DMS53 treated with DMSO at 0.1 percent for 48 hours (cell line): Measurements from ENCODE around the gene SMURF1.
"Not testable (repeated sequence)": the region's sequence is repeated elsewhere in the genome, so short reads cannot be mapped to it uniquely, and the experiment has no call there.

Experiments
- DNase-seq: peaks from one replicate; lab custom pipeline; 2025; ENCODE audit not compliant: unreplicated experiment; lab: John Stamatoyannopoulos, UW

SMURF1 gene

DNA sequence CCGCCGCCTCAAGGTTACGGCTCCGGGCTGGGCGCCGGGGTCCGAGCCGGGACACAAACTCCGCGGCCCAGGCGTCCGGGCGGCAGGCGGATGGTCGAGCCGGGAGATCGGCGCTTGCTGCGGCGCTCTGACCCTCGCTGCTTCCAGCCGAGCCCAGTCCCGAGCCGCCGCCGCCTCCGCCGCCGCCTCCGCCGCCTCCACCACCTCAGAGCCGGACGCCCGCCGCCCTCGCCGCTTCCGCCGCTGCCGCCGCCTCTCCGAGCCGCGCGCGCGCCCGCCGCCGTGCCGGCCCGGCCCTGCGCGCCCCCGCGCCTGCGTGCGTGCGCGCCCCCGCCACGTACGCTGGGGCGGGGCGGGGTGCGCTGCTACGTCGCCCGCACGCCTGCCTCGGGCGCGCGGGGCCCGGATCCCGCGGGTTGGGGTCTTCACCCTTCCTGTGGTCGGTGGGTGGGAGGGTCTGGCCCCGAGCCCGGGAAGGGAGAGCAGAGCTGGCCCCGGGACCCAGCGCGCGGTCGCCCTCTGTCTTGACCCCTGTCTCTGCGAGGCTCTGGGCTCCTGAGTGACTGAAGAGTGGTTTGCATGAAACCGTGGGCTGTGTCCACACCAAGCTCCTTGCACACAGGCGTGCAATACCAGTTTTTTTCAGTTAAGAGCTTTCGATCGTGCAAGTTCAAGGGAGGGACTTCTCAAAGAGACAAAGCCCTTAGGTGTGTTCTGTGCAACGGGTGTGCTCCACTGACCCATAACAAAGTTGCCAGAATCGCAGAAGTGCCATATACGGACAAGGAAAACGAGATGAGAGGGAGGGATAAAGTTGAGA is at the start of gene SMURF1:
SMURF1 (minus strand) TSS at position 256 of the 820 bp plus-strand sequence. CDS start 328 bp downstream, outside the sequence.
- peak; percentile 44 for DNase-seq

DNA sequence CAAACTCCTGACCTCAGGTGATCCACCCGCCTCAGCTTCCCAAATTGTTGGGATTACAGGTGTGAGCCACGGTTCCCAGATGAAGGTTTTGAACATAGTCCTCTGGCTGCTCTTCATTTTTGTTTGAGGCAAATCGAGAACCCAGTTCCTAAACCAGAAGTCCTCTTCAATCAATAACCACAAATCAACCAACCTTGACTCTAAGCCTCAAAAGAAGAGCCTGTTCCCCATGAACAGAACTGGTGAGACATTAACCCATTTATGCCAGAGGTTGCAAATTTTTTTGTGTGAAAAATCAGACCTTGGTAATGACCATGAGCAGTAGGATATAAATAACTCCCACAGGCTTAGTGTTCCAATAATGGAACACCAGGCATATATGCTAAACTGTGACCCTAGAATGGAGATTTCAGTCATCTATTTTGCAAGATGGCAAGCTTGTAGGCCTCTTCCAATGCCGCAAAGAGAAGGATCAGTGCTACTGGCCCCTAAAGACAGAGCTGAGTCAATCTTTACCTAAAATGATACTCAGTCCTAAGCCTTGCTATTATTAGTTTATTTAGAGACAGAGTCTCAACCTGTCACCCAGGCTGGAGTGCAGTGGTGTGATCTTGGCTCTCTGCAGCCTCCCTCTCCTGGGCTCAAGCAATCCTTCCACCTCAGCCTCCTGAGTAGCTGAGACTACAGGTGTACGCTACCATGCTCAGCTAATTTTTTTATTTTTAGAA is 48.1 kb upstream of the SMURF1 start:
- DNase-seq: no peak

DNA sequence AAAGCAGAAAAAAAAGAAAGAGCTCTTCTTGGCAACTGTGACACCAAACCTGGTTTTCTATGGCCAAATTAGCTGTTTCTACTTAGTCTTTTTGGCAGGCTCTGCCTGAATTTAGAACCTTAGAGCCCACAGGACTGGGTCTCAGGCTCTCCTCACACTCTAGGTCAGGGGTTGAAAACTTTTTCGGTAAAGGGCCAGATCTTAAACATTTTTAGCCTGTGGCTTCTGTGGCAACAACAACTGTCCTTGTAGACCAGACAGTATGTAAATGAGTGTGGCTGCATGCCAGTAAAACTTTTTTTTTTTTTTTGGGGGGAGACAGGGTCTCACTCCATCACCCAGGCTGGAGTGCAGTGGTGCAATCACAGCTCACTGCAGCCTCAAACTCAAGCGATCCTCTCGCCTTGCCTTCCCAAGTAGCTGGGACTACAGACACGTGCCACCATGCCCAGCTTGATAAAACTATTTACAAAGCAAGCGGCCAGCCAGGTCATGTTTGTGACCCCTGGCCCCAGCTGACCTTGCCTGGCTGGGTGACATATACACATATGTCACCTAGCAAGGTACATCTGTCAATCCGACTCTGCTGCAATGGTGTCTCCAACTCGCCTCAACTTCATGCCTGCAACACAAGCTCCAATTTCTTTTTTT is 46.6 kb upstream of the SMURF1 start:
- DNase-seq: no peak

DNA sequence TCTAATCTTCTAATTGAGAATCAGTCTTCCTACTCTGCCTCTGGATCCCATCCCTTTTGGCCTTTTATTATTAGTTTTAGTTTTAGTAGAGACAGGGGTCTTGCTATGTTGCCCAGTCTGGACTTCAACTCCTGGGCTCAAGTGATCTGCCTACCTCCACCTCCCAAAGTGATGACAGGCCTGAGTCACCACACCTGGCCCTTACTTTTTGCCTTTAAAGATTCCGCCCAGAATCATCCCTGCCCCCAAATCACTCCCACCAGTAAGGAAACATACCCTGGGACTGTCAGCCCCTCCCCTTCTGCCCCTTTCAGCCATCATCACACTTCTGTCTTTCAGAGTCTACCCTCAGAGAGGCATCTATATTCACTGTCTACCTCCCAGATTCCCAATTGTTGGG is 45.3 kb upstream of the SMURF1 start:
- DNase-seq: no peak

DNA sequence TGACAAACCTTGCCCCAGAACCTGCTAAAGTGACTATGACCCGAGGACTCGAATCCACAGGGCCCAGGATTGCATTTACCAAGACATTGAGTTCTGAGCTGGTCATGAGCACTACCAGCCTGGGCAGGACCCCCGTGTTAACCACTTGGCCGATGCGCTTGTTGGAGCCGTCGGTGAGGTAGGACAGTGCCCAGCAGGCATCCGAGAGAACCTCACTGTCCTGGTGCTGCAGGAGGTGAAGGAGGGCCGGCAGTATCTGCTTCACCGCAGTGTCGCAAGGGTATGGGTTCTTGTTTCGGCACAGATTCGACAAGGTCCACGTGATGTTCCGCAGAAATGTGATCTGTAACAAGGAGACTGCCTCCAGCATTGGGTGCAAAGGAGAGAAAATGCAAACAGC is 44.3 kb upstream of the SMURF1 start:
- DNase-seq: no peak

DNA sequence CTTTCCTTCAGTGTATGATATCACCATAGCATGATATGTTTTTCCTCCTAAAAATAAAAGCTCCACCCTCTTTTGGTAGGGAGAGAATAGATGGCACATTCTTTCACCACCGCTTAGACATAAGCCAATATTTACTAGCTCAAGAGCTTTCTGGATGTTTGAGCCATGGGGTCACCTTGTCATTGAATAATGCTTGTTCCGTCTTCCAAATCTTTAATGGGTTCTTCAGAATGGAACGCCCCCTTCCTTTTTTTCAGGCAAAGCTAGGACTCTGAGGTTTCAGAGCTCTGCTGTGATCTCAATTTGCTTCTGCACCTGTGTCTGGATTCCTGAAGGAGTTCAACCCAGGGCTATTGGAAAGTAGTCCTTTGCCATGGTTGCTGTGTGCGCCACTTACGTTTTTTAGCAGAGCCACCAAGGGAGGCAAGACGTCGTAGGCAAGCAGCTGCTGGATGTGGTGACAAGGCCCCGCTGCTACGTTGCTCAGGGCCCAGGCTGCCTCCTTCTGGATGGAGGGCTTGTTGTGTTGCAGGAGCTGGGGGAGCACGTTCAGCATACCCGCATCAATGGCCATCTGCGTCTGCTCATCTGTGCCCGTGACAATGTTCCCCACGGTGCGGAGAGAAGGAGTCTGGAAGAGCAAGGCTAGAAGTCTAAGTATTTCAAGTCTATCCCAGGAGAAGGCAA is 40.8 kb upstream of the SMURF1 start:
- no peak for DNase-seq

DNA sequence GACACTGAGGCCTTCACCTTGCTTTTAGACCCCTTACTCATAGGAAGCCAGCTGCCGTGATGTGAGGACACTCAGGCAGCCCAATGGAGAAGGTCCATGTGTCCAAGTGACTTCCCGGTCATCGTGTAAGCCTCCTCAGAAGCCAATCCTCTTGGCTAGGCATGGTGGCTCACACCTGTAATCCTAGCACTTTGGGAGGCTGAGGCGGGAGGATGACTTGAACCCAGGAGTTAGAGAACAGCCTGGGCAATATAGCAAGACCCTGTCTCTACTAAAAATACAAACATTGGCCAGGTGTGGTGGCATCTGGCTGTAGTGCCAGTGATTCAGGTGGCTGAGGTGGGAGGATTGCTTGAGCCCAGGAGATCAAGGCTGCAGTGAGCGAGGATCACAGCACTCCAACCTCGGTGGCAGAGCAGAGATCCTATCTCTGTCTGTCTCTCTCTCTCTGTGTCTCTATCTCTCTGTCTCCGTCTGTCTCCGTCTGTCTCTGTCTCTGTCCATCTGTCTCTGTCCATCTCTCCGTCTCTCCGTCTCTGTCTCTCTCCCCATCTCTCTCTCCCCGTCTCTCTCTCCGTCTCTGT is 36.3 kb upstream of the SMURF1 start:
- no peak for DNase-seq

- DNase-seq: no peak
These were observed 33.3 kb upstream of the SMURF1 start for GRCh38 chr7:99177165-99177564.

DNA sequence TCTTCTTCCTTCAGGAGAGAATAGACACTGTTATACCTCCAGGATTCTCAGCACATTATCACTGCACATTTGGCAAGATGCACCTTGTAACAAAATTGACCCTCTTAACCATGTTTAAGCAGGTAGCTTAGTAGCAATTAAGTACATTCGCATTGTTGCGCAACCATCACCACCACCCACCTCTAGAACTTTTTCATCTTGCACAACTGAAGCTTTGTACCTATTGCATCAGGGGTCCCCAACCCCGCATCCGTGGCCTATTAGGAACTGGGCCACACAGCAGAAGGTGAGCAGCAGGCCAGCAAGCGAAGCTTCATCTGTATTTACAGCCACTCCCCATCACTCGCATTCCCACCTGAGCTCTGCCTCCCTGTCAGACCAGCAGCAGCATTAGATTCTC is 29.9 kb upstream of the SMURF1 start:
- DNase-seq: no peak

DNA sequence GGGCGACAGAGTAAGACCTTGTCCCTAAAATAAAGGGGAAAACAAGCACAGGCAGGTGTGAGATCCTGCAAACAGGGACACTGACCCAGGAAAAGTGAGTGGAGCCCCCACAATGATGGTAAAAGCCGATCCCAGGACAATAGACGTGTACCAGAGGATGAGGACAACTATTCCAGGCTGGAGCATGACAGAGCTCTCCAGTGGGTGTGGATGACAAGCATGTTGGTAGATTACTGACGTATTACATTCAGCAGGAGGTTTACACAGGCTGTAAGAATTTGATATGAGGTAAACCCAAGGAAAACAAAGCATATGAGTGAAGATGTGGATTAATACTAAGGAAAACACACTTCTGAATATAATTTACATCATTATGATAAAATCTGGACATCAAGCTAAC is 27.8 kb upstream of the SMURF1 start:
- DNase-seq: no peak

GRCh38 chr7:99170730-99171074 is 26.8 kb upstream of the SMURF1 start:
- DNase-seq: no peak

GRCh38 chr7:99170065-99170729 is 26.3 kb upstream of the SMURF1 start:
- no peak for DNase-seq

- no peak for DNase-seq
These were observed 23.2 kb upstream of the SMURF1 start for GRCh38 chr7:99167072-99167471.

DNA sequence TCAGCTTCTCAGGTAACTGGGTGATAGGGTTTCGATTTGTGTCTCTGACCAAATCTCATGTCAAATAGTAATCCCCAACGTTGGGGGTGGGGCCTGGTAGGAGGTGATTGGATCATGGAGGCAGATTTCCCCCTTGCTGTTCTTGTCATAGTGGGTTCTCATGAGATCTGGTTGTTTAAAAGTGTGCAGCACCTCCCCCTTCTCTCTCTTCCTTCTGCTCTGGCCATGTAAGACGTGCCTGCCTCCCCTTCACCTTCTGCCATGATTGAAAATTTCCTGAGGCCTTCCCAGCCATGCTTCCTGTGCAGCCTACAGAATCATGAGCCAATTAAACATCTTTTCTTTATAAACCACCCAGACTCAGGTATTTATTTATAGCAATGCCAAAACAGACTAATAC is 21.9 kb upstream of the SMURF1 start:
- DNase-seq: no peak

- DNase-seq: not testable (repeated sequence)
These were observed 19.8 kb upstream of the SMURF1 start for GRCh38 chr7:99163669-99164068.

DNA sequence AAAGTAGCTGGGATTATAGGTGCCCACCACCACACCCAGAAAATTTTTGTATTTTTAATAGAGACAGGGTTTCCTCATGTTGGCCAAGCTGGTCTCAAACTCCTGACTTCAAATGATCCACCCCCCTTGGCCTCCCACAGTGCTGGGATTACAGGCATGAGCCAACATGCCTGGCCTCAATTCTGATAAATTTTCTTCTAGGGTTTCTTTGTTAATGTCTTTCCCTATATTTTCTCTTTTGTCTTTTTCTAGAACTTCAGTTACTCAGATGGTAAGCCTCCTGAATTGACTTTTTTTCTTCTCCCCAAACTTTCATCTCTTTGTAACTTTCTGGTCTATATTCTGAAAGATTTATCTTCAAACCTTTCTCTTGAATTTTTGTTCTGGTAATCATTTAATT is 12.7 kb upstream of the SMURF1 start:
- no peak for DNase-seq

DNA sequence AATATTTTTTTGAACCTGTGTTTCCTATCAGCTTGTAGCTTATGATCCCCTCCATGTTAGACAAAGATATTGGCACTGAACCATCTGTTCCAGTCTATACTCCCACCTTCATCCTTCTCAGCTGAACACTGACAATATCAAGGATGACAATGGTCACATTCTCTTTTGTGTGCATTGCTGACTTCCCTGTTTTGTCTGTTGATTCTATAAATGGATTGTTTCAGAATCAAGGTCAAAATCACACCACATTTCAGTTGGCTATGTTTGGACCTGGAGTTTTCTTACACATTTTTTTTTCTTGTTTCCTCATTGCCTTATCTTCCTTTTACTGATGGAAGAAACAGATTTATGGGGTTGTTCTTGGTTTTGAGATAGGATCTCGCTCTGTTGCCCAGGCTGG is 11.3 kb upstream of the SMURF1 start:
- no peak for DNase-seq

DNA sequence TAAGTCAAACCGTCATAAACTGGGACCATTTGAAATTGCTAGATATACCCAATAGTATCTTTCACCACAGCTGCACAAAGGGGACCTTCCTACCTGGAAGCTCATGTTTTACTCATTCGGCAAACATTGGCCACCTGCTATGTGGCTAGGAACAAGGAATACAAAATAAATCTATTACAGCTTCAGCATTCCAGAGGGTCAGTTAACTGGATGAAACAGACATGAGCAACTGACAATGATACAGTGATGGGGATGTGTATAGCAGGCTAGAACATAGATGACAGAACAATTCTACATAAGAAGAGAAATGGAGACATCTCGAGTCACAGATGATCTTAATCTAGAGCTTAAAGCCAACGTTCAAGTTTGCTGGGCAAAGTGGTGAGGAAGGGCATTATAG is 3.1 kb upstream of the SMURF1 start:
- DNase-seq: no peak

DNA sequence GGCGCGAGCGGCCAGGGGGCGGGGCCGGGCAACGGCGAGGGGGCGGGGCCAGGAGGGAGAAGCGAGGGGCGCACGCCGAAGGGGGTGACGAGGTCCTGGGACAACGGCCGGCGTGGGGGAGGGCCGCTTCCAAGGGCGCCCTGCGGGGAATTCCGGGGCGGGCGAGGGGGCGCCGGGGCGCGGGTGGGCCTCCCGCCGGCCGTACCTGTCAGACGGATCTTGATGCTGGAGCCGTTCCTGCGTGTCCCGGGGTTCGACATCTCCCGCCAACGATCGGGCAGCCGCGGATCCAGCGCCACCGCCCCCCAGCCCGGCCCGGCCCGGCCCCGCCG is 421 bp downstream of the SMURF1 start:
- DNase-seq: no peak

GRCh38 chr7:99142727-99143520 is 984 bp downstream of the SMURF1 start:
- DNase-seq: peak; percentile 71
